GM23248 (cell line): ENCODE data around the gene MAGEF1.

Source experiments
- EZH2 ChIP-seq: fragments of 200-600 bp; sonication (generic); IDR thresholded peaks from 2 replicates; pipeline ENCODE4 v1.6.1; 2018; ENCODE audit warnings: antibody characterized with exemption, mild to moderate bottlenecking; ENCODE audit not compliant: insufficient read depth, poor library complexity, severe bottlenecking
- EZH2phosphoT487 ChIP-seq: fragments of 200-600 bp; sonication (generic); IDR thresholded peaks from 2 replicates; pipeline ENCODE4 v1.6.1; 2018; ENCODE audit warnings: antibody characterized with exemption, moderate library complexity, mild to moderate bottlenecking, low read depth; ENCODE audit not compliant: insufficient read depth

DNA sequence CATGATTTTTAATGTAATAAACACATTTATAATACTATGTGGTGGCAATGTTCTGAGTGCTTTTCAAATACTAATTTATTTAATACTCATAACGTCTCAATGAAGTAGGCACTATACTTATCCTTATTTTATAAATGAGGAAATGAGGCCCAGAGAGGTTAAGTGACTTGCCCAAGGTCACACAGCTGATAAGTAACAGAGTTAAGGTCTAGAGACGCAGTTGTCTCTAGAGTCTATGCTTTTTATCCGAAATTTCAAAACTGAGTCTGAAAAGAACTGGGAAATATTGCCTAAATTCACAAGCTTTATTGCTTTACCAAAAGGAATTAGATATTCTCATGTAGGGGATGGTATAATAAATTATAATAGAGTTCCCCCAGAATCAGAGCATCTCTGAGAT, 31.4 kb upstream of the MAGEF1 start:
- TF ChIP-seq EZH2 (no peak), EZH2phosphoT487 (no peak)
